Astrocyte of the spinal cord (primary cell): ENCODE measurements around the gene KCNQ5.

Experiments used
- DNase-seq: peaks from one replicate; pipeline ENCODE4 v3.0.0; 2011; ENCODE audit warnings: low read depth, low spot score
- H3K4me3 ChIP-seq: 2 replicates; pipeline ENCODE4 v1.5.1; 2011; ENCODE audit warnings: low read depth, mild to moderate bottlenecking, low read length, moderate library complexity
- in situ Hi-C: cut with HindIII; loops from 2 replicates; pipeline ENCODE4 v1.10.0; 2017; ENCODE audit warnings: low sequenced_read_pairs
- TF ChIP-seq, protein P1 (sequence below): IDR thresholded peaks from 2 replicates; pipeline ENCODE4 v1.5.1; 2012; ENCODE audit warnings: low read depth, mild to moderate bottlenecking, low read length, inconsistent platforms

Gene KCNQ5

DNA sequence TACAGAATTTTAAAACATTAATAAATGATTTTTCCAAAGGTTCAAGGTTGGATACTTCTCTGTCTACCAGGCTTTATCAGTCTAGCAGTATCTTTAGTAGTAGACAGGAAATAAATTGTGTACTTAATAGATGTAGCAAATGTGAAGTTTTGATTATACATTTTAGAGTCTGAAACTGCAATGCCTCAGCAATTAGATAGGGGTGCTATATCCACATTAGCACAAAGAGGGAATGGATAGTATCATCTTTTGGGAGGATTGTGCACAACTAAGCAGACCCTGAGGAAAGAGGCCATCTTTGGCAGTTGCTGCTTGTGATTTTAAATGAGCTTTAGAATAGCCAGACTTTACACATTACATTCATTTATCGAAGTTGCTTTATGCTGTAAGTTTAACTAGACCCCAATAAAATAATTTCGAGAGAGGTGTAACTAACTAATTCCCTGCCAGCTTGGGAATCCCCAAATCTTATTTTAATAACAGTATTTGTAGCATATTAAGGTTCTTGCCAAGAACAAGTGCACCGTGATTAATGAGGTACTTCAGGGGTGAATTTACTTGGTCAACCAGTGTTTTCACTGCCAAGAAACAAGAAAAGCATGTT lies 2.8 kb downstream of the KCNQ5 start:
- DNase-seq: peak; percentile 12
- H3K4me3 ChIP-seq: no peak overlapping the region
- TF ChIP-seq, protein P1, sequence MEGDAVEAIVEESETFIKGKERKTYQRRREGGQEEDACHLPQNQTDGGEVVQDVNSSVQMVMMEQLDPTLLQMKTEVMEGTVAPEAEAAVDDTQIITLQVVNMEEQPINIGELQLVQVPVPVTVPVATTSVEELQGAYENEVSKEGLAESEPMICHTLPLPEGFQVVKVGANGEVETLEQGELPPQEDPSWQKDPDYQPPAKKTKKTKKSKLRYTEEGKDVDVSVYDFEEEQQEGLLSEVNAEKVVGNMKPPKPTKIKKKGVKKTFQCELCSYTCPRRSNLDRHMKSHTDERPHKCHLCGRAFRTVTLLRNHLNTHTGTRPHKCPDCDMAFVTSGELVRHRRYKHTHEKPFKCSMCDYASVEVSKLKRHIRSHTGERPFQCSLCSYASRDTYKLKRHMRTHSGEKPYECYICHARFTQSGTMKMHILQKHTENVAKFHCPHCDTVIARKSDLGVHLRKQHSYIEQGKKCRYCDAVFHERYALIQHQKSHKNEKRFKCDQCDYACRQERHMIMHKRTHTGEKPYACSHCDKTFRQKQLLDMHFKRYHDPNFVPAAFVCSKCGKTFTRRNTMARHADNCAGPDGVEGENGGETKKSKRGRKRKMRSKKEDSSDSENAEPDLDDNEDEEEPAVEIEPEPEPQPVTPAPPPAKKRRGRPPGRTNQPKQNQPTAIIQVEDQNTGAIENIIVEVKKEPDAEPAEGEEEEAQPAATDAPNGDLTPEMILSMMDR: peak; percentile 74
- in situ Hi-C loops: no loop called here

DNA sequence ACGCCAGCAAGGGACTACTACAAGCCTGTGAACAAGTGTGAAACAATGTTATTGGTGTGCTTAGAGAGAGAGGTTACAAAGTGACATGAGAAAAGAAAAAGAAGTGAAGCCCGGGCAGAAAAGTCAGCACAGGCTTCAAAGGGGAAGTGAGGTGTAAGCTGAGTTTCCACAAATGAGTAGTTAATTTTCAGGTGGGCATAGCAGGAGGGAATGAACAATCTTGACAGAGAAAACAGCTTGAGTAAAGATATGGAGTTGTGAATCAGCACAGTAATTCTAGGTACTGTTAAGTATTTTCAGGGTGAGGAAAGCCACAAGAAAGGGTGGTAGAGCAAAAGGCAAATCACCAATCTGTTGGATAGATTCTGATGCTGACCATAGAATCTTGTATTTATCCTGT lies 4.3 kb downstream of the KCNQ5 start:
- DNase-seq: no peak
- no peak overlapping the region for H3K4me3 ChIP-seq
- TF ChIP-seq, protein P1: no peak
- in situ Hi-C loops: no loop called here

DNA sequence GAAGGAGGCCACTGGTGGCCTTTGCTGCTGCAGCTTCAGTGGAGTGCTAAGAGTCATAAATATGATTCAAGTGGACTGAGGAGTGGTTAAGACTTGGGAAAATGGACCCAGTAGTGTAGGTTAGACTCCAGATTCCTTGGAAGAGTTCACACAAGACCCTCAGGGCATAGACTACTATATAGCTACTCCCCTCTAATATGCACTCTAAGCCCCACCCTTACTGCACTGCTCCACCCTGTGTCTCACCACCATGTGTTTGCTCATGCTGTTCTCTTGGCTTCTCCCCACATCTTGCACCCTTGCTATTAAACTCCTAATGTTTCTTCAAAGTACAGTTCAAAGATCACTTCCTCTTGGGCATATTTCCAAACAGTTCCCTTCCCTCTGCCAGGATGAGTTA lies 5.7 kb downstream of the KCNQ5 start:
- TF ChIP-seq, protein P1: no peak
- H3K4me3 ChIP-seq: no peak overlapping the region
- in situ Hi-C loops: no loop called here
- DNase-seq: no peak

DNA sequence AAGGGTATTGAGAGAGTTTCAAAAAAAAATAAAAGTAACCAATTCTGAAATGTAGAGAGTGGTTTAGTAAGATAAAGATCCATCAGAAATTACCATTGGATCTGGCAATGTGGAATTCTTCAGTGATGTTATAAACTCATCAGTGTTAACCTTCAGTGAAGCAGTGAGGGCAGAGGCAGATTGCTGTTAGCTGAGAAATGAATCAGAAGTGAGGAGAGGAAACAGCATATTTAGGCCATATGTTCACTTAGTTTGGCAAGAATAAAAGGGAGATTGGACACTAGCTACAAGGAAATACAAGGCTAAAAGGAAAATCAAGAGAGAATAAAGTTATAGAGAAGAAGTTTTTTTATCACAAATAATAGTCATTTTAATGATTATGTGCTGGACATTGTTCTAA lies 9.6 kb downstream of the KCNQ5 start:
- DNase-seq: peak; percentile 17
- TF ChIP-seq, protein P1: no peak
- in situ Hi-C loops: no loop called here
- H3K4me3 ChIP-seq: no peak overlapping the region

DNA sequence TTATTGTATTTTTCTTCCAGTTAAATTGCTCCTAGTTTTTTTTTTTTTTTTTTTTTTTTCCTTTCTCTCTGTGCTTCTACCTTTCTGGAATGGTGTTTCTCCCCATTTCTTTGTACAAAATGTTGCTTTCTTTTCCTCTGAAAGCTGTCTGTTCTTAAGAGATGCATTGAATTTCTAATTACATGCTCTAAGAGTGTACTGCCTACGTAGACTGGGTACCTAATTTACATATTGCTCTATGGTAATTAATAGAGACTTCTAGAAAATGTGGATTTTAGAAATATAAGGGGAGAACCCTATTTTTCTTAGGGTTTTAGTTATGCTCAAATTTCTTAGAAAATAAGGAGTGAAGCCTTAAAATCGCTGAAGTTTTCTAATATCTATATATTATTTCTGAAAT lies 13.8 kb downstream of the KCNQ5 start:
- no peak overlapping the region for H3K4me3 ChIP-seq
- in situ Hi-C loops: no loop called here
- no peak for DNase-seq
- TF ChIP-seq, protein P1: no peak

DNA sequence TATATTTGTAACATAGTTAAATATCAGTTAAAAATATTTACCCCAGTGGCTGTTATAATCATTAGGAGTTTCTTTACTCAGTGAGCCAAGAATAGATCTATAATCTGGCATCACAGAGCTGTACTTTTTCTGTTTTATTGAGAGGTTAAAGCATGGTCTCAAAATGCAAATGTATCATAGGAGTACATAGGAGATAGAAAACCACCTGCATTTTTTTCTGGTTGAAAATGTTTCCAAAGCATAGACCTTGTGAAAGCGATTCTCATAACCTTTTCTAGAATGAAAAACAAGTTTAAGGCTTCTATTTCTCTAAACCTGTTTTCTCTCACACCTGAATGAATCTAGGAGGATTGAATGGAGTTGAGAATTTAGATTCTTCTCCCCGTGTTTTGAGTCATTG lies 14.4 kb downstream of the KCNQ5 start:
- H3K4me3 ChIP-seq: no peak overlapping the region
- in situ Hi-C loops: no loop called here
- no peak for DNase-seq
- TF ChIP-seq, protein P1: no peak

DNA sequence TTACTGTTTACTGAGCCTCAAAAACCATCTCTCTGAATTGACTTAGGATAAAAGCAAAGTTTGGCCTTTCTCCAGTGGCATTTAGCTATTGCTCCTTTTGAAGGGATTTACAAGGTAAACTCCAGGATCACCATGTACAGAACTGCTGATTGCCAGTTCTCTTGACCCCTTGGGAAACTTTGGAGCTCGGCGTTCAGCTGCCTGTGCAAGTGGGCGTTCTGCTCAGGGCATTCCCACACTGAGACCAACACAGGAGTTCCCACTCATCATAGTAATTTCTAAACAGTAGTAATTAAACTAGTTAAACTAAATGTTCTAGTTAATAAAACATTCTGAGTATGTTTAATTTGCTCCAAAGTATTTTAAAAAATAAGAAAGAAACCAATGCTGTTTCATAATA lies 14.9 kb downstream of the KCNQ5 start:
- TF ChIP-seq, protein P1: no peak
- H3K4me3 ChIP-seq: no peak overlapping the region
- in situ Hi-C loops: no loop called here
- no peak for DNase-seq
